OCI-LY7 (cell line): ENCODE measurements around the gene IL1RAPL1. TPM values are rescaled to one million over a fixed set of nuclear protein-coding genes. Genes with fewer than 3 reads are reported as not detected.

Experiments used
- BruUV-seq: library from RNA; stranded (reverse); fragments of 400-500 nt; replicated peaks from 2 replicates; lab custom pipeline; 2021; lab: Mats Ljungman, UMichigan
- CTCF ChIA-PET: fragments of 300-600 bp; sonication (Branson Sonifier 250); formaldehyde crosslinking; loops from one replicate; lab custom pipeline; 2022; ENCODE audit warnings: antibody characterized with exemption; ENCODE audit not compliant: unreplicated experiment; lab: Charles Lee
- POLR2A ChIA-PET: fragments of 300-600 bp; sonication (Branson Sonifier 250); formaldehyde crosslinking; loops from one replicate; lab custom pipeline; 2022; ENCODE audit warnings: antibody characterized with exemption; lab: Charles Lee
- DNase-seq: peaks from one replicate; pipeline ENCODE4 v3.0.0-alpha.2; 2015; ENCODE audit warnings: low spot score
- H2AFZ ChIP-seq: fragments of 200-600 bp; sonication (generic), shearing (Covaris generic); 2 replicates; pipeline ENCODE4 v1.6.1; 2014; ENCODE audit warnings: mild to moderate bottlenecking, antibody characterized with exemption, low read length, moderate library complexity
- H3K27ac ChIP-seq: fragments of 200-600 bp; sonication (generic); 2 replicates; pipeline ENCODE4 v1.5.1; 2014; ENCODE audit warnings: mixed run types, low read depth, mild to moderate bottlenecking, moderate library complexity, low read length, inconsistent platforms; ENCODE audit not compliant: poor library complexity, severe bottlenecking
- H3K36me3 ChIP-seq: fragments of 200-600 bp; sonication (generic); 2 replicates; pipeline ENCODE4 v1.6.1; 2014; ENCODE audit warnings: mild to moderate bottlenecking, antibody characterized with exemption, low read length, moderate library complexity, mixed read lengths; ENCODE audit not compliant: insufficient read depth
- H3K4me1 ChIP-seq: fragments of 200-600 bp; sonication (generic); 2 replicates; pipeline ENCODE4 v1.5.1; 2014; ENCODE audit warnings: mild to moderate bottlenecking, low read length; ENCODE audit not compliant: insufficient read depth, poor library complexity, severe bottlenecking
- H3K4me2 ChIP-seq: fragments of 200-600 bp; sonication (generic); 2 replicates; pipeline ENCODE4 v1.6.1; 2014; ENCODE audit warnings: mild to moderate bottlenecking, low read length
- H3K4me3 ChIP-seq: fragments of 200-600 bp; sonication (generic); 2 replicates; pipeline ENCODE4 v1.5.1; 2014; ENCODE audit warnings: mild to moderate bottlenecking, low read depth, low read length; ENCODE audit not compliant: poor library complexity, severe bottlenecking
- H3K79me2 ChIP-seq: fragments of 200-600 bp; sonication (generic); 2 replicates; pipeline ENCODE4 v1.6.1; 2016; ENCODE audit warnings: low read depth, mild to moderate bottlenecking, low read length, moderate library complexity, mixed read lengths; ENCODE audit not compliant: insufficient read depth
- H3K9me2 ChIP-seq: fragments of 200-600 bp; sonication (generic); 2 replicates; pipeline ENCODE4 v1.6.1; 2016; ENCODE audit warnings: mild to moderate bottlenecking, low read length, mixed read lengths; ENCODE audit not compliant: insufficient read depth
- H3K9me3 ChIP-seq: fragments of 200-600 bp; sonication (generic); 2 replicates; pipeline ENCODE4 v1.6.1; 2014; ENCODE audit warnings: mild to moderate bottlenecking, mixed run types, low read length, mixed read lengths
- H4K20me1 ChIP-seq: fragments of 200-600 bp; sonication (generic); 2 replicates; pipeline ENCODE4 v1.6.1; 2014; ENCODE audit warnings: mild to moderate bottlenecking, antibody characterized with exemption, low read length, moderate library complexity, mixed read lengths; ENCODE audit not compliant: insufficient read depth
- EZH2phosphoT487 ChIP-seq: fragments of 200-600 bp; sonication (generic); IDR thresholded peaks from 2 replicates; pipeline ENCODE4 v1.6.1; 2018; ENCODE audit warnings: low read depth, borderline replicate concordance, mild to moderate bottlenecking, mixed run types, antibody characterized with exemption, low read length, moderate library complexity, mixed read lengths
- intact Hi-C: fragments of 100-400 bp; cut with micrococcal nuclease; formaldehyde crosslinking; loops from one replicate; pipeline ENCODE4 v1.10.0; 2022; ENCODE audit not compliant: unreplicated experiment
- total RNA-seq, 2 experiments: library from RNA; depleted of rRNA in 1 of 2; stranded (reverse); fragments of >200 nt in 1 of 2; shearing (Covaris generic) in 1 of 2; gene quantifications; 2 replicates each; pipeline ENCODE4 v1.2.3, GENCODE V29; 2014 to 2022
- TF ChIP-seq, protein P1 (sequence below): fragments of 200-600 bp; sonication (generic); conservative IDR thresholded peaks from 2 replicates; pipeline ENCODE4 v1.5.1; 2014; ENCODE audit warnings: mild to moderate bottlenecking, antibody characterized with exemption, low read length, moderate library complexity, mixed read lengths

IL1RAPL1 gene
- total RNA-seq, 2 experiments from 2014 or later = not detected

DNA sequence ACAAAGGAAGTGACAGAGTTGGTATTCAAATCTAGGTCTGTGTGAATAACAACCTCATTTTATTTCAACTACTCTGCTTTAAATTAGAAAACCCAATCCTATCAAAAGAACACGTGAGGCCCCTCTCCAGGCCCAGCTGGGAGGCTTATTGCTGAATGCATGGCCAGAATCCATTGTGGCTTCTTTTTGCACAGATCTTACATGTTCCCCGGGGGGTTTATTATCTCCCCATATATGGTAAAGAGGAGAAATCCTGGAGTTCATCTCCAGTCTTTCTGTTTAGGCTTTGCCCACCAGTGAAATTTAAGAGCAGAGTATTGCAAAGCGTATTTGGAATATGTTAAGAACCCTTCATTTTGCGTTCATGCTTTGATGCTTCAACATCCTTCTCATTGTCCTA lies 655.6 kb downstream of the IL1RAPL1 start:
- ChIA-PET CTCF (no interaction called here), POLR2A (no interaction called here)
- no peaks in the 10 kb centered on the region for H3K36me3 ChIP-seq
- H2AFZ ChIP-seq = no peak overlapping the region
- H3K9me2 ChIP-seq = no peaks in the 10 kb centered on the region
- no peak overlapping the region for H3K4me2 ChIP-seq
- intact Hi-C loops = no loop called here
- DNase-seq = no peak
- H3K4me3 ChIP-seq = no peak overlapping the region
- H4K20me1 ChIP-seq = no peaks in the 10 kb centered on the region
- H3K4me1 ChIP-seq = no peaks in the 10 kb centered on the region
- no TSS peak for BruUV-seq
- TF ChIP-seq EZH2phosphoT487 = no peak
- TF ChIP-seq, protein P1, sequence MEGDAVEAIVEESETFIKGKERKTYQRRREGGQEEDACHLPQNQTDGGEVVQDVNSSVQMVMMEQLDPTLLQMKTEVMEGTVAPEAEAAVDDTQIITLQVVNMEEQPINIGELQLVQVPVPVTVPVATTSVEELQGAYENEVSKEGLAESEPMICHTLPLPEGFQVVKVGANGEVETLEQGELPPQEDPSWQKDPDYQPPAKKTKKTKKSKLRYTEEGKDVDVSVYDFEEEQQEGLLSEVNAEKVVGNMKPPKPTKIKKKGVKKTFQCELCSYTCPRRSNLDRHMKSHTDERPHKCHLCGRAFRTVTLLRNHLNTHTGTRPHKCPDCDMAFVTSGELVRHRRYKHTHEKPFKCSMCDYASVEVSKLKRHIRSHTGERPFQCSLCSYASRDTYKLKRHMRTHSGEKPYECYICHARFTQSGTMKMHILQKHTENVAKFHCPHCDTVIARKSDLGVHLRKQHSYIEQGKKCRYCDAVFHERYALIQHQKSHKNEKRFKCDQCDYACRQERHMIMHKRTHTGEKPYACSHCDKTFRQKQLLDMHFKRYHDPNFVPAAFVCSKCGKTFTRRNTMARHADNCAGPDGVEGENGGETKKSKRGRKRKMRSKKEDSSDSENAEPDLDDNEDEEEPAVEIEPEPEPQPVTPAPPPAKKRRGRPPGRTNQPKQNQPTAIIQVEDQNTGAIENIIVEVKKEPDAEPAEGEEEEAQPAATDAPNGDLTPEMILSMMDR = no peak
- H3K79me2 ChIP-seq = no peaks in the 10 kb centered on the region
- no peak overlapping the region for H3K27ac ChIP-seq
- no peaks in the 10 kb centered on the region for H3K9me3 ChIP-seq

DNA sequence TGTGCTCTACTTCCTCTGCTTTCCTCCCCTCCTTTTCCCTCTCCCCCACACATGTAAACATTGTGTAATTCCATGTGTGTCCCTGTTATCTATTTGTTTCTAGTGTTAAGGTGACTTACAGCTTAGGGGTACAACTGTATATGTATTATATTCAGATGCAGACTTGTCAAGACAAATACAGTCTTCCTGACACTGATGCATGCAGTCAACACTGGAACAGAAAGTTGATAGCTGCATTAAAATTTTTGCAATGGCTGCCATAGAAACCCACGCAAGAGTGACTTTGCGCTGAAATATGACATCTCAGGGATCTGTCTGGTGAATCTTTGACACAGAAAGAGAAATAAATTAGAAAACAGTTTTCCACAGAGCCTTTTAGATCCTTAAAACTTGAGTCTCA lies 656.7 kb downstream of the IL1RAPL1 start:
- no peak for DNase-seq
- ChIA-PET POLR2A (no interaction called here), CTCF (no interaction called here)
- H3K27ac ChIP-seq = no peak overlapping the region
- H3K79me2 ChIP-seq = no peaks in the 10 kb centered on the region
- H3K4me1 ChIP-seq = no peaks in the 10 kb centered on the region
- no peak overlapping the region for H3K4me3 ChIP-seq
- H4K20me1 ChIP-seq = no peaks in the 10 kb centered on the region
- no peak overlapping the region for H3K4me2 ChIP-seq
- no peak overlapping the region for H2AFZ ChIP-seq
- no peak for TF ChIP-seq EZH2phosphoT487
- TF ChIP-seq, protein P1 = no peak
- H3K9me2 ChIP-seq = no peaks in the 10 kb centered on the region
- H3K36me3 ChIP-seq = no peaks in the 10 kb centered on the region
- intact Hi-C loops = no loop called here
- H3K9me3 ChIP-seq = no peaks in the 10 kb centered on the region
- no TSS peak for BruUV-seq

DNA sequence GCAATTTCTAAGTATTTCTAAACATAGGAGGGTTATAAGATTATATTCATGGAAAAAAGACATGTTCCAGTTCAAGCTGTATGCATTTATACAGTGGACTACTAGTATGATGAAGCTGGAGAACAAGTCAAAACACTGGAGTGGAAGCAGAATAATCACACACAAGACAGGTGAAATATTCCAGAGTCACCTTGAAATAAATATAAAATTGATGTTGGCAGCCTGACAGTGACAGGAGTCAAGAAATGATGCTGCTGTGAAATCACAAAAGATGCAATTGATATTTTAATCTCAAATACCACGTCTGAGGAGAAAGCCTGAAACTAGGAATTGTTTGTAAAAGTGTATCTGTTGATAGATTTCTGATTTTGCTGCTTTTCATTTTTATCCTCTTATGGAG lies 667.3 kb downstream of the IL1RAPL1 start:
- ChIA-PET CTCF (no interaction called here), POLR2A (no interaction called here)
- H3K4me1 ChIP-seq = no peaks in the 10 kb centered on the region
- intact Hi-C loops = no loop called here
- no peak overlapping the region for H3K27ac ChIP-seq
- H3K4me2 ChIP-seq = no peak overlapping the region
- H3K36me3 ChIP-seq = no peaks in the 10 kb centered on the region
- no peaks in the 10 kb centered on the region for H3K9me3 ChIP-seq
- DNase-seq = no peak
- H3K79me2 ChIP-seq = no peaks in the 10 kb centered on the region
- TF ChIP-seq, protein P1 = no peak
- no peak for TF ChIP-seq EZH2phosphoT487
- H2AFZ ChIP-seq = no peak overlapping the region
- H3K4me3 ChIP-seq = no peak overlapping the region
- no peaks in the 10 kb centered on the region for H3K9me2 ChIP-seq
- H4K20me1 ChIP-seq = no peaks in the 10 kb centered on the region
- no TSS peak for BruUV-seq
